Activated CD4-positive, alpha-beta T cell treated with anti-CD3 and anti-CD28 coated beads for 48 hours (primary cell): ENCODE measurements around the gene ARPC3.
"Not testable (repeated sequence)": the region's sequence is repeated elsewhere in the genome, so short reads cannot be mapped to it uniquely, and the experiment has no call there.

Experiments
- DNase-seq: peaks from one replicate; pipeline ENCODE4 v3.0.0-alpha.2; 2020

ARPC3 gene

GRCh38 chr12:110410086-110410485 lies 40.1 kb downstream of the ARPC3 start:
- not testable (repeated sequence) for DNase-seq

DNA sequence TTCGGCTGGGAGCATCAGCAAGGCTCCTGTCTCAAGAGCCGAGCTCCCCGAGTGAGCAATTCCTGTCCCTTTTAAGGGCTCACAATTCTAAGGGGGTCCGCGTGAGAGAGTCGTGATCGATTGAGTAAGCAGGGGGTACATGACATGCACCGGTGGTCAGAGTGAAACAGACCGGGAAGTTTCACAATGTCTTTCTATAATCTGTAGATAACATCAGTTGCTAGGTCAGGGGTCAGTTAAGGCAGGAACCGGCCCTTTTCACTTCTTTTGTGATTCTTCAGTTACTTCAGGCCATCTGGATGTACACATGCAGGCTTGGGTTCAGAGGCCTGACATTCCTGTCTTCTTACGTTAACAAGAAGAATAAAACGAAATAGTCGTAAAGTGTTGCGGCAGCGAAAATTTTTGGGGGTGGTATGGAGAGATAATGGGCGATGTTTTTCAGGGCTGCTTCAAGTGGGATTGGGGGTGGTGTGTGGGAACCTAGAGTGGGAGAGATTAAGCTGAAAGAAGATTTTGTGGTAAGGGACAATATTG lies 44.9 kb downstream of the ARPC3 start:
- DNase-seq: not testable (repeated sequence)

- peak; percentile 84 for DNase-seq
These were observed 46.0 kb downstream of the ARPC3 start for GRCh38 chr12:110403976-110404682.

DNA sequence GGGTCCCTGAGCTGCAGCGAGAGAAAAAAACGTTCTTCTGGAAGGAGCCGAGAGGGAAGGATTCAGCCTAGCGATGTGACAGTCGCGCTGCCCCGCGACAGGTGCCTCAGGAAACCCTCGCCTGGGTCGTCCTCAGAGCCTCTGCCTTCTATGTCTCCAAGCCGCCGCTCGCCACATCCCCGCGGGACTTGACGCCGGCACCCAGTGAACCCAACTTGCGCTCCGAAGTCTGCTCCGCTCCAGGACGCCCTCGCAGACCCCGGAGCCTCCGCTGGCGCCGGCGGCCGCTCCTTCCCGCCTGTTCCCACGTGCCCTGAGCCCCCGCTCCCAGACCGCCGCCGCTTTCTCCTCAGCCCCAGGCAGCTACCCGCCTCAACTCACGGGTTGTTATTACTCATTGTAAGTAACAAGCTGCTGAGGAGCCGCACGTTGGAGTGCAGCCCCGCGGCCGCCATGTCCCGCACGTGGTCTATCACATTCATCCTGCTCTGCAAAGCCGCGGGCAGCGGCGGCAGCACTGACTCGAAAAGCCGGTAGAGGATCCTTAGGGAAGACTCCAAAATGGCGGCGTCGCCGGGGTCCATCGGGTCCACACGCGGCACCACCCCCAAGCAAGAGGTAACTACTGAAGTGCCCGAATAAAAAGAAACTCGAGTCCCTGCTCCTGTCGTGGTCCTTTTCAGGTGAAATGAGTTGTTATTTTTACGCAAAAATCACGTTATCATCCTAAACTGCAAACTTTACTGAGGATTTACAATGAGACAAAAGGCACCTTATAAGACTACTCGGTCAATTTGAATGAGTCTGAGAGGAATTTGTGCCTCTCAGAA lies 46.8 kb downstream of the ARPC3 start, which contains the start of gene ANAPC7:
Gene ANAPC7, minus strand, starts transcription at position 563 of the 830 bp plus-strand sequence. Its CDS starts 81 bp downstream, at position 482.
- peak; percentile 93 for DNase-seq
